Gastrocnemius medialis (tissue), 4 donors: ENCODE measurements around the gene ODC1.

Source experiments
- CTCF ChIP-seq, 5 experiments: fragments of 450-650 bp in 3 of 5; fragments of 200-600 bp in 2 of 5; sonication (generic) in 2 of 5; IDR thresholded peaks in 4 of 5; conservative IDR thresholded peaks in 1 of 5; 1 replicate in 4 of 5; 2 replicates in 1 of 5; pipeline ENCODE4 v1.5.1; 2016 to 2019; ENCODE audit warnings: antibody characterized with exemption in 5 of 5, mild to moderate bottlenecking in 3 of 5, moderate library complexity in 3 of 5
- POLR2A ChIP-seq, 2 donors: fragments of 450-650 bp; IDR thresholded peaks; one replicate each; pipeline ENCODE4 v1.6.1; 2017; ENCODE audit warnings: antibody characterized with exemption in 2 of 2, mild to moderate bottlenecking in 2 of 2, moderate library complexity in 2 of 2

- TF ChIP-seq POLR2A (IDR thresholded peaks at IDR 0.05), result no peak
- TF ChIP-seq CTCF (IDR thresholded peaks at IDR 0.05 in 4 of 5, conservative IDR thresholded peaks at IDR 0.05 in 1 of 5), result no peak
Measured at GRCh38 chr2:10413991-10414451, 34.1 kb downstream of the ODC1 start.
